Measurements from ENCODE around the gene FOXP1.

The FOXP1 gene

DNA sequence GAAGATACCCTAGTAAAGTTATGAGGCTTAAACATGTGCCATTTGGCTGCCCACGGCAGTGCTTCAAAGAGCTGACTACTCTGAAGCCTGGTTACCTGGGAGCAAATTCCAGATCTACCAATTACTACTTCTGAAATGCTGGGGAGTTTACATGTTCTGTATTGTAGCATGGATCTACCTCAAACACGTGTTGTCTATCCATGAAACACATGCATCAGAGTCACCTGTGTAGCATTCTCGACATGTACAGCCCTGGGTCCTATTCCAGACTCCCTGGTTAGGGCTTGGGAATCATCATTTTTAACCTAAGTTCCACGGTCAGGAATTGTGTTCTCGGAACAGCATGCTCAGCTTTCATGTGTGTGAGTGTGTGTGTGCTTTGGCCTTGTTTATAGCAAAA lies 671.8 kb downstream of the FOXP1 start:
- no peak for DNase-seq (ENCODE audit: low read depth in 2 of 2)

GRCh38 chr3:70905491-70905890 lies 678.0 kb downstream of the FOXP1 start:
- no peak for DNase-seq (ENCODE audit: low read depth in 2 of 2)

Measured in stimulated activated CD8-positive, alpha-beta memory T cell treated with anti-CD3 and anti-CD28 coated beads, Interleukin-2, amount 100 ng/mL, for 48 hours (primary cell).